Measurements from ENCODE around the gene RTN4R.

Gene RTN4R

DNA sequence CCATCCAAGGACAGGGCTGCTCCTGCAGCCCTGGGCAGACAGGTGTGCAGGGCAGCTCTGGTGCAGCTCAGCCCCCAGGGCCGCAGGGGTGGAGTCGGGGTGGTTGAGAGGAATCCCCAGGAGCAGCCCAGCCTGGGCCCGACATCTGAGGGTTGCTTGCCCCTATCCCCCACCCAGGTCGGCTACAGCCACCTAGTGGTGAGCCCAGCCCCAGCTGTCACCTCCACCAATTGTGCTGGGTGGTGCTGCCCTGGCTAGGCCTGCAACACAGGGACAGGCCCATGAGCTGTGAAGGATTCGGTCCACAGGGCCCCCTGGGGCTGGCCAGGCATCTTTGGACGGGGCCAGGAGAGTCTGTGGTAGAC lies 29.6 kb downstream of the RTN4R start (continued):
- TF ChIP-seq TCF7L2 (IDR thresholded peaks at IDR 0.05; ENCODE audit: borderline replicate concordance, low read depth, low read length): no peak
- no peak for TF ChIP-seq ZNF394 (tag by site-specific recombination; IDR thresholded peaks at IDR 0.05; ENCODE audit: borderline replicate concordance)
- TF ChIP-seq ZNF37A (tag by site-specific recombination; IDR thresholded peaks at IDR 0.05): no peak
- TF ChIP-seq, protein P1, sequence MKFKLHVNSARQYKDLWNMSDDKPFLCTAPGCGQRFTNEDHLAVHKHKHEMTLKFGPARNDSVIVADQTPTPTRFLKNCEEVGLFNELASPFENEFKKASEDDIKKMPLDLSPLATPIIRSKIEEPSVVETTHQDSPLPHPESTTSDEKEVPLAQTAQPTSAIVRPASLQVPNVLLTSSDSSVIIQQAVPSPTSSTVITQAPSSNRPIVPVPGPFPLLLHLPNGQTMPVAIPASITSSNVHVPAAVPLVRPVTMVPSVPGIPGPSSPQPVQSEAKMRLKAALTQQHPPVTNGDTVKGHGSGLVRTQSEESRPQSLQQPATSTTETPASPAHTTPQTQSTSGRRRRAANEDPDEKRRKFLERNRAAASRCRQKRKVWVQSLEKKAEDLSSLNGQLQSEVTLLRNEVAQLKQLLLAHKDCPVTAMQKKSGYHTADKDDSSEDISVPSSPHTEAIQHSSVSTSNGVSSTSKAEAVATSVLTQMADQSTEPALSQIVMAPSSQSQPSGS (tag by site-specific recombination; IDR thresholded peaks at IDR 0.05; ENCODE audit: low read depth): no peak
- TF ChIP-seq ZBTB49 (tag by site-specific recombination; IDR thresholded peaks at IDR 0.05; ENCODE audit: low read depth): no peak
- TF ChIP-seq ZNF785 (tag by site-specific recombination; IDR thresholded peaks at IDR 0.05): no peak
- no peak for TF ChIP-seq ZNF148 (tag by site-specific recombination; IDR thresholded peaks at IDR 0.05; ENCODE audit: borderline replicate concordance)
- peak; percentile 73 for TF ChIP-seq PRDM10 (tag by site-specific recombination; IDR thresholded peaks at IDR 0.05)
- TF ChIP-seq ZNF157 (tag by site-specific recombination; IDR thresholded peaks at IDR 0.05): peak; percentile 60
- no peak for TF ChIP-seq ZNF707 (tag by site-specific recombination; IDR thresholded peaks at IDR 0.05)
- TF ChIP-seq ZNF302 (tag by site-specific recombination; IDR thresholded peaks at IDR 0.05; ENCODE audit: low read depth): no peak
- TF ChIP-seq ZNF140 (tag by site-specific recombination; IDR thresholded peaks at IDR 0.05): no peak
- no peak for TF ChIP-seq ZNF366 (tag by site-specific recombination; conservative IDR thresholded peaks at IDR 0.05)
- TF ChIP-seq ZNF202 (tag by site-specific recombination; IDR thresholded peaks at IDR 0.05; ENCODE audit: borderline replicate concordance): no peak
- TF ChIP-seq ZBTB8A (tag by site-specific recombination; IDR thresholded peaks at IDR 0.05): no peak
- no peak for TF ChIP-seq ZFP3 (tag by site-specific recombination; IDR thresholded peaks at IDR 0.05; ENCODE audit: low read depth)
- TF ChIP-seq ZNF121 (tag by site-specific recombination; IDR thresholded peaks at IDR 0.05): peak; percentile 77
- TF ChIP-seq, protein P2, sequence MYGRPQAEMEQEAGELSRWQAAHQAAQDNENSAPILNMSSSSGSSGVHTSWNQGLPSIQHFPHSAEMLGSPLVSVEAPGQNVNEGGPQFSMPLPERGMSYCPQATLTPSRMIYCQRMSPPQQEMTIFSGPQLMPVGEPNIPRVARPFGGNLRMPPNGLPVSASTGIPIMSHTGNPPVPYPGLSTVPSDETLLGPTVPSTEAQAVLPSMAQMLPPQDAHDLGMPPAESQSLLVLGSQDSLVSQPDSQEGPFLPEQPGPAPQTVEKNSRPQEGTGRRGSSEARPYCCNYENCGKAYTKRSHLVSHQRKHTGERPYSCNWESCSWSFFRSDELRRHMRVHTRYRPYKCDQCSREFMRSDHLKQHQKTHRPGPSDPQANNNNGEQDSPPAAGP (tag by site-specific recombination; IDR thresholded peaks at IDR 0.05): no peak
- TF ChIP-seq YY1 (tag by site-specific recombination; IDR thresholded peaks at IDR 0.05): no peak
- TF ChIP-seq ZNF2 (tag by site-specific recombination; IDR thresholded peaks at IDR 0.05): peak; percentile 20; the same call in 1 of the 2 replicates
- no peak for TF ChIP-seq ZNF239 (tag by site-specific recombination; IDR thresholded peaks at IDR 0.05)
- TF ChIP-seq MEIS1 (CRISPR knock-in tag; IDR thresholded peaks at IDR 0.05; ENCODE audit: borderline replicate concordance): no peak
- TF ChIP-seq FEZF1 (tag by site-specific recombination; IDR thresholded peaks at IDR 0.05): no peak
- TF ChIP-seq ZFHX2 (tag by site-specific recombination; conservative IDR thresholded peaks at IDR 0.05): no peak
- TF ChIP-seq GLIS2 (tag by site-specific recombination; IDR thresholded peaks at IDR 0.05): peak; percentile 50
- TF ChIP-seq ZNF654 (tag by site-specific recombination; IDR thresholded peaks at IDR 0.05; ENCODE audit: low read depth): peak; percentile 80

Data from HEK293 (cell line).